Erythroblast (primary cell): ENCODE results near the gene D2HGDH.
"Not testable (repeated sequence)": the region's sequence is repeated elsewhere in the genome, so short reads cannot be mapped to it uniquely, and the experiment has no call there.

Experiments used
- DNase-seq, 2 experiments: peaks; one replicate each; lab custom pipeline; 2025; lab: John Stamatoyannopoulos, UW
- GATA1 ChIP-seq: IDR thresholded peaks from 2 replicates; pipeline ENCODE4 v1.6.1; 2011; ENCODE audit warnings: low read depth, mild to moderate bottlenecking, control low read depth, low read length, moderate library complexity
- POLR2A ChIP-seq: IDR thresholded peaks from 2 replicates; pipeline ENCODE4 v1.6.1; 2011; ENCODE audit warnings: mild to moderate bottlenecking, low read length

Gene D2HGDH

DNA sequence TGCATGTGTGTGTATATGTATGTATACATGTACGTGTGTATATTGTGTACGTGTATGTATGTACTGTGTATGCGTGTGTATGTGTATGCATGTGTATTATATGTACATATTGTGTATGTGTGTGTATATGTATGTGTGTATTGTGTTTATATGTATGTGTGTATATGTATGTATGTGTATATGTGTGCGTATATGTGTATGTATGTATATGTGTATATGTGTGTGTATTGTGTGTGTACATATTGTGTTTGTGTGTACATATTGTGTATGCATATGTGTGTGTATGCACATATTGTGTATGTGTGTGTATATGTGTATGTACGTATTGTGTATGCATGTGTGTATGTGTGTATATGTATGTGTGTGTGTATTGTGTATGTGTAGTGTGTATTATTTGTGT is 59.0 kb downstream of the D2HGDH start:
- TF ChIP-seq GATA1 (no peak), POLR2A (no peak)
- DNase-seq = no peak

DNA sequence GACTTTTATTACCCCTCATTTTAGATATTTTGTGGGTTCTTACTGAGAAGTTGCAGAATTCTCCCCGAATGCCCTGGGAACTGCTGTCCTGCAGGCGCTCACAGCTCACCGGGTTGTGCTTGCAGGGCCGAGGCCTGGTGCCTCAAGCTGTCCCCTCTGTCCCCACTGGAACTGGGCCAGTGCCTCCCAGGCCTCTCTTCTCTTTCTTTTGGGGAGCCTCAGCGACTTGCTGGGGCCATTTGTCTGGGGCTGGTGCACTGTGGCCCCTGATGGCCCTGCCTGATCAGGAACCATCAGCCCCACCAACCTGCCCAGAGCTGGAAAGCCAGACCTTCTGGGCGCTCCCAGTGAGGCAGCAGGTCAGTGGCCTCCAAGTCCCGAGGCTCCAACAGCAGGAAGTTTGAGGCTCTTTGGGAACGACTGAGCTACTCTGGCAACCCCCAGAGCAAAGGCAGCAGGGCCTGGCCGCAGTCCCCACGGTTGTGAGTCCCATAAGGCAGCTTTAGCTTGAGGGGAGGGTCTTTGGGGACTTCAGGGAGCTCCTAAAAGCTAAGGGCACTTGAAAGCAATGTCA is 59.9 kb downstream of the D2HGDH start:
- DNase-seq = no peak
- no peak for TF ChIP-seq POLR2A
- TF ChIP-seq GATA1 = no peak

DNA sequence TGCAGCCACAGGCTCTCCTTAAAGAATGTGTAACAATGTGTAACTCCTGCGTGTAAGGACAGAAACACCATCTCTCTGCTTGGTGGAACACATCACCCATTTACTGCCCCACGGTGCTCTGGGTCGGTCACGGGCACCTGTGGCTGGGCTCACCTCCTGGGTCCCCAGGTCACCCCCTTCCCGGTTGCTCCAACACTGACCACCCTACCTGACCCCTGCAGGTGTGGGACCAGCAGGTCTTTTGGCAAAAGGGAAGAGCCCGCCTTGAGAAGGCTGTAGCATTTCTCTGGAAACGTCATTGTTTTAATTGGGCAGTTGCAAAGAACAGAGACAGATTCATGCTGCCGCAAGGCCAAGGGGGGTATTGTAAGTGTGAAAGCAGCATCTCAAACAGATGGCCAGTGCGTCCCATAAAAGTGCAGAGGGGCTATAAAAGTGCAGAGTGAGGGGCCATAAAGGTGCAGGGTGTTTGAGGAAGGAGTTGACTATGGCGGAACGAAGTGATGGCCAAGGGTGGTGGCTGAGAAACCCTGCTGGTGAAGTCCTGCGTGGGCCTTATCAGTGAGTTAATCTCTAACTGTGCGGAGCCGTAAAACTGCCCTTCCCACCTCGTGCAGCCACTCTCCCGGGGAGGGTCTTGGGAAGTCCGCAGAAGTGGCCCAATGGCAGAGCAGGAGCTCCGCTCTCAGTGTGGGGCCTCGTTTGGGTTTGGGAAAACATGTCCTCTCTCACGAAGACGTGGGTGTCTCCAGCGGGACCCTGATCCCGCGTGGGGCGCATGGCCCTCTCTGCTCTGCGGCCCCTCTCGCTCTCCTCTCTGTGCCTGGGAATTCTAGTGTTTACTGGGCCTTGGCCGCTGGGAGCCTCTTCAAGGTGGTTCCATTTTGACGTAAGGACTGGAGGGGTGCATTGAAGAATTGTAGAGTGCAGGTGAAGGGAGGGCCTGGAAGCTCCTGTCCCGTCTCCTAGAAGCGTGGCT is 60.9 kb downstream of the D2HGDH start:
- TF ChIP-seq GATA1 (no peak), POLR2A (no peak)
- DNase-seq = no peak

DNA sequence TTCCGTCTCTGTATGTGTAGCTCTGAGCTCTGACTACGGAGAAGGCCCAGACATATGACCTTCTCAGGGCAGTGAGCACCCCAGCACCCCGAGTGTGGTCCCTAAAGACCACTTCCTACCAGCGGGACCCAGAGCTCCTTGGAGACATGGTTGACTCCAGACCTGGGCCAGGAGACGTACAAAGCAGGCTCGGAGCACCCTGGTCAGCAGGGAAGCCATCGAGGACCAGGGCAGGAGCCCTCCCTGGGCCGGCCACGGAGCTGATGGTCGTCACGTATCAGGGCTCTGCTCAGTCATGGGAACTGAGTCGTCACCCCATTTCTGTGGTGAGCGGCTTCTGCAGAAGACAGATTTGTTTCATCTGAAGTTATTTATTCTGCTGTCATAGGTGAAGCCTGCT is 61.8 kb downstream of the D2HGDH start:
- no peak for DNase-seq

DNA sequence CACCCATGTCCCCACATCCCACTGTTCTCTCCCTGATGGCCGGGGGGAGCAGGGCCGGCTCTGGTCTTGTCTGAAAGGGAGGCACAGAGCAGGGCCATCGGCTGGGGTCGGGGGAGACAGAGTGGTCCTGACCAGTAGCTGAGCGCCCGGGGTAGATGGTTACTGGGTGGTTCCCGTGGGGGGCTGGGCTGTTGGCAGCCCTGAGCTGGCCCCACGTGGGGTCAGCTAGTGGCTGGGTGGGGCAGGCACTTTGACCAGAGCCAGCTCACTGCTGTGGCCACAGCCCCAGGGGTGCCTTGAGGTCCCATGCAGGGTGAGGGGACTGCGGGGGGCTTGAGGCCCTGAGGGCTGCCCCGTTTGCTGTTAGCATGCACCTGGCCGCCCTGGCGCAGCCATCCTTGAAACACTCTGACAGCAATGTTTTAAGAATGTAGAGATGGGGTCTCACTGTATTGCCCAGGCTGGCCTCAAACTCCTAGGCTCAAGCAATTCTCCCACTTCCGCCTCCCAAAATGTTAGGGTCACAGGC is 62.2 kb downstream of the D2HGDH start:
- no peak for TF ChIP-seq POLR2A
- no peak for TF ChIP-seq GATA1
- DNase-seq = no peak

More for the DNA sequence above, 61.8 kb downstream of the D2HGDH start:
- TF ChIP-seq GATA1 = no peak
- TF ChIP-seq POLR2A = no peak

DNA sequence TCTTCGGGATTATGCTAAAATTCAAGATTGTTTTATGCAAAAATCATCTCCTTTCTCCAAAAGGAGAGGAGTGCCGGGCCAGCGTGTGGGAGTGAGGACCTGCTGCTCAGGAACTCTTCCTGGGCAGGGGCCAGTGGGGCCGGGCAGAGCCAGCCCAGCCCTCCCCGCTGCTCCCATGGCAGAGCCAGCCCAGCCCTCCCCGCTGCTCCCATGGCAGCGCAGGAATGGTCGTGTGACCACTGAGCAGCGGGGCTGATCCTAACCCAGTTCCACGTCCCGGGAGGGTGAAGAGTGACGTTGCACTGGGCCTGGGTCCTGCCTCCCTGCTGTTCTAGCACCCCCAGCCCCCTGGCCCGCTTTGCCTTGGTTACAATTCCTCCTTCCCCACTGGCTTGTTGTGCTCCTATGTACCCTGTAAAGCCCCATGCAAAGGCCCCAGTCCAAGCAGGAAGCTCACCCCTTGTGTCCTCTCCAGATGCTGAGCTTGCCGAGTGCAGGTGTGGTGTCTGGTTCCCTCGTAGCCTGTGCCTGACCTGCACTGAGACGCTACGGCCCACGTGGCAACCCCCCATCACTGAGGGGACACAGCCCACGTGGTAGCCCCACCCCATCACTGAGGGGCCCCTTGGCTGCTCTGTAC is 63.1 kb downstream of the D2HGDH start:
- no peak for DNase-seq
- TF ChIP-seq GATA1 (no peak), POLR2A (no peak)

DNA sequence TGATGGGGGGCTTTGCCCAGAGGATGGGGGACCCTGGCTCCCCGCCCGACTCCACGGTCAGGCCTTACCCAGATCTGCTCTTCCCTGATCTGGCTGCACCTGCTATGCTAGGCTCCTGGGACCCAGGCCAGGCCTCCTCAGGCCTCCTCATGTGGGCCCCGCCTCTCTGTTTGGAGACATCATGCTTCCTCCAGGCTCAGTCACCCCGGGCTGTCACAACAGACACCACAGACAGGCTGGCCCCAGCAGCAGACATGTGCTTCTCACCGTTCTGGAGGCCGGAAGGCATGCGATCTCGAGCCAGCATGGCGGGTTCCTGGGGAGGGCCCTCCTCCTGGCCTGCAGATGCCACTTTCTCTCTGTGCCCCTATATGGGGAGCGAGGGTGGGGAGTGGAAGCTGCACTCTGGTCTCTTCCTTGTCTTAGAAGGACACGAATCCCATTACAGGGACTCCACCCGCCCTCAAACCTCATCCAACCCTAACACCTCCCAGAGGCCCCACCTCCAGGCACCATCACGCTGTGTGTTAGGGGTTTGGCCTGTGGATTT is 63.7 kb downstream of the D2HGDH start:
- no peak for DNase-seq
- TF ChIP-seq POLR2A = no peak
- TF ChIP-seq GATA1 = no peak

DNA sequence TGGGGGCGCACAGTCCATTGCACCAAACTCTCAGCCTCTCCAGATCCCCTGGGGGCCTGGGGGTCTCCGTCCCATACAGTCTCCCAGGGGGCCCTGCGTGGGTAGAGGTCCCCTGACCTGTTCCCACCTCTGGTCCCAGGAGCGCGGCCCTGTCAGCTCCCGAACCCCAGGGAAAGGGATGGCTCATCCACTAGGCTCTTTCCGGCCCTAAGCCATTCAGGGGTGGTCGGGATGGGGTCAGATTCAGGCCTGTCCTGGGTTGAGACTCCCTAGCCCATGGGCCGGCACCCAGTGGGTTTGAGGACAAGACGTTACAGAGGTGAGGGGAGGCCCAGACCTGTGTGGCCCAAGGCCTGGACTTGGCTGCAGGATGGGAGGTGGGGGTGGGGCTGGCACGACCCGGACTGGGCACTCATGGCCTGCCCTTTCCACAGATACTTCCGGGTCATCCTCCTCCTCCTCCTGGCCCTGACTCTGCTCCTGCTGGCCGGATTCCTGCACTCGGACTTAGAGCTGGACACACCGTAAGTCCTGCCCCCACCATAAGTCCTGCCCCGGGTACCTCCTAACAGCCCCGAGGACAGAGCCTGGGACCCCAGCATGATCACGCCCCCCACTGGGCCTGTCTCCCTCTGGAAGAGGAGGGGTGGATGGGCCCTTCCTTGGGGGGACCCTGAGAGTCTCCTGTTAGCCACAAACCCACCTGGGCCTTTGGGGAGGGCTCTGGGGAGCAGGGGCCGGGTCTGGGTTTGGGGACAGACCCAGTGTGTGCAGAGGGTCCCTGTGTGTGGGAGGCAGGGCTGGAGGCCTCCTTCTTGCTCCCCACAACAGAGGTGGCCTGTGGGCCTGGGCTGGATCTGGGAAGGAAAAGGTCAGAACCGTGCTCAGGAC is 64.4 kb downstream of the D2HGDH start:
- no peak for DNase-seq

DNA sequence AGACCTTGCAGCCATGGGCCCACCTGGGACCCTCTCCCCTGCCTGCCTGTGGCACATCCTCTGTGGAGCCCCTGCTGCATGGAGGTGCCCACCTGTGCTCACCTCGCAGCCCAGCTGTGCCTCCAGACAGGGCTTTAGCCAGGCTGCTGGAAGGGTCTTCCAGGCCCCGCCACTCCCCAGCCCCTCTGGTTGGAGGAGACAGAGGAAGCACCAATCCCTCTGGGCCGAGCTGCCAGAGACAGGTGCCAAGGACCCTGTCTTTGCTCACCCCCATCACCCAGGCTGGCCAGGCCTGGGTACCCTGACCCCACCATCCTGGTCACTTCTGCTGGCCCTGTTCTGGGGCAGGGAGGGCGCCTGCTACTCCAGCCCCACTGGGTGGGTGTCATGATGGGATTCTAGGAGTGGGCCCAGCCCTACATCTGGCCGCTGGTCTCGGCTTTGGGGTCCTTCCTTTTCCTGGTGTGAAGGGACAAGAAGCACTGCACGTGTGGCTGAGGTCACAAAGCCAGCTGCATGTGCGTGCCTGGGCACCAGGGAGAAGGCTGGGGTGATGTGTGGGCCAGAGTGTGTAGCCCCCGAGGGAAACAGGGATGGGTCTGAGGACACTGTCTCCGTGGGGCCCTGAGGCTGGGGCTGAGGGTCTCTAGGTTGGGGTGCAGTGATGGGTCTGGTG is 65.2 kb downstream of the D2HGDH start:
- no peak for DNase-seq
- TF ChIP-seq POLR2A = no peak
- TF ChIP-seq GATA1 = no peak

More for the DNA sequence above, 64.4 kb downstream of the D2HGDH start:
- TF ChIP-seq POLR2A (no peak), GATA1 (no peak)

DNA sequence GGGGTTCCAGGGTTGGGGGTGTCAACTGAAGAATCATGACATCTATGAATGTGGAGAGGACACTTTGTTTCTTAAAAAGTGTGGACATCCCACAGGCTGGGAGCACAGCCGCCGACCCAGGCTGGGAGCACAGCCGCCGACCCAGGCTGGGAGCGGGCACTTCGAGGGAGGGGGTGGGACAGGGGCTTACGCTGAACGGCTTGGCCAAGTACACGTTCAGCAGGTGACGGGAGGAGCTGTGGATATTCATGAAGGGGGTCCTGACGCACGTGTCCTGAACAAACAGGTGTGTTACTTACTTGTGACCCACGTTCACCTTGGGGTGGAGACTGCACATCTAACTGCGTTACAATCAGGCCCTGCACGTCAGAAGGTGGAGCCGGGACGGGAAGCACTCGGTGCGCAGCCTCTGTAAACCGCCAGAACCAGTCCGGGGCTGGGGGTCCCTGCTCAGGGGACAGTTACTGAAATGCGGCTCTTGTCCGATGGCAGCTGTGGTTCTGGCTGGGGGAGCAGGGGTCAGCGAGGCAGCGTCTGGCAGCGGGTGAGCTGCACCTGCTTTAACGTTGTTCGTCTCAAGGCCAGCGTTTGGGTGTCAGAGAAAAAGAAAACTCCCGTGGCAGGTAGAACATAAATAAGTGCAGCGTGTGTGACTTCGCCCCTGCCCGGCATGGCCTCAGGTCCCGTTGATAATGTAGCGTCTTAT is 65.9 kb downstream of the D2HGDH start:
- DNase-seq = not testable (repeated sequence)

DNA sequence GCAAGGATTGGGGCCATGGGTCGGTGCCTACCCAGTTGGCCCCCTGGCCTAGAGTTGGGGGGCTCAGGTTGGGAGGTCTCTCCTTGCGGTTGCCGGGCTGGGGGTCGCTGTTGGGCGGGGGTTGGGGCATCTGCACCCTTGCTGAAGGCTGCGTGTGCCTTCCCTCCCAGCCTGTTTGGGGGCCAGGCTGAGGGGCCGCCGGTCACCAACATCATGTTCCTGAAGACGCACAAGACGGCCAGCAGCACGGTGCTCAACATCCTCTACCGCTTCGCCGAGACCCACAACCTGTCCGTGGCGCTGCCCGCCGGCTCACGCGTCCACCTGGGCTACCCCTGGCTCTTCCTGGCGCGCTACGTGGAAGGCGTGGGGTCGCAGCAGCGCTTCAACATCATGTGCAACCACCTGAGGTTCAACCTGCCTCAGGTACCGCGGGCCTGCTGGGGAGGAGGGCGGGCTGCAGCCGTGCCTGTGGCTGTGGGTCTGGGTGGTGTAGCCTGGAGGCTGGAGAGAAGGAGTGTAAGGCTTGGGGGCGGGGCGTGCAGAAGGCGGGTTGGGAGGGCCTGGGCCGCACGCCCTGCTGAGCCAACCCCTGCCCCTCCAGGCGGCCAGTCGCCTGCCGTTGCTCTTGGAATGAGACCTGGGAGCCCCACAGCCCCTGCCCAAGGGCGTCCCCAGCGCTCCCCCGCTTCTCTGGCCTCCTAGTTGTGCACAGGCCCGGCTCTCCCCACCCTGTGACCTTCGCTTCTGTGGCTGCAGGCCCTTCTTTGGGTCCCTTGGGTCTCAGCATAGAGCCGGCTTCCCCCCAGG is 67.4 kb downstream of the D2HGDH start:
- no peak for DNase-seq
- TF ChIP-seq GATA1 = no peak
- no peak for TF ChIP-seq POLR2A
